Heart left ventricle (tissue), 16 donors: ENCODE measurements around the gene CPNE4. TPM values are rescaled to one million over a fixed set of nuclear protein-coding genes. Genes with fewer than 3 reads are reported as not detected.
A peak's percentile ranks its signal among the peaks of the same experiment; 100 is the strongest.

ENCODE experiments used
- ATAC-seq, 4 donors: fragments of 200-7000 bp; cut with Tn5 transposase; one replicate each; pipeline ENCODE4 v1.9.1; 2020 to 2022; ENCODE audit warnings: moderate library complexity in 4 of 4, mild to moderate bottlenecking in 3 of 4, moderate number of reproducible peaks in 1 of 4
- DNase-seq, 5 donors: peaks; one replicate each; pipeline ENCODE4 v3.0.0-alpha.2; 2020
- H3K27ac ChIP-seq, 12 donors: fragments of 200-600 bp; sonication (generic) in 4 of 12; one replicate each; pipeline versions ENCODE4 v1.5.0 to v1.8.0; 2016 to 2022; ENCODE audit warnings: mild to moderate bottlenecking in 2 of 12
- H3K27me3 ChIP-seq, 9 donors: fragments of 200-600 bp; sonication (generic) in 2 of 9; one replicate each; pipeline versions ENCODE4 v1.5.1 to v1.8.0; 2016 to 2022; ENCODE audit warnings: mild to moderate bottlenecking in 3 of 9
- H3K36me3 ChIP-seq, 9 donors: fragments of 200-600 bp; sonication (generic) in 2 of 9; one replicate each; pipeline versions ENCODE4 v1.5.0 to v1.8.0; 2018 to 2022; ENCODE audit warnings: mild to moderate bottlenecking in 2 of 9
- H3K4me1 ChIP-seq, 12 donors: fragments of 200-600 bp; sonication (generic) in 4 of 12; one replicate each; pipeline versions ENCODE4 v1.5.0 to v1.8.0; 2016 to 2022; ENCODE audit warnings: mild to moderate bottlenecking in 3 of 12
- H3K4me3 ChIP-seq, 12 donors: fragments of 200-600 bp; sonication (generic) in 4 of 12; one replicate each; pipeline versions ENCODE4 v1.5.0 to v1.8.0; 2017 to 2022; ENCODE audit warnings: mild to moderate bottlenecking in 9 of 12, moderate library complexity in 4 of 12
- H3K9me3 ChIP-seq, 12 donors: fragments of 200-600 bp; sonication (generic) in 4 of 12; one replicate each; pipeline versions ENCODE4 v1.5.0 to v1.8.0; 2016 to 2022; ENCODE audit warnings: mild to moderate bottlenecking in 1 of 12
- CTCF ChIP-seq, 12 donors: fragments of 200-600 bp; sonication (generic) in 4 of 12; IDR thresholded peaks; one replicate each; pipeline versions ENCODE4 v1.5.0 to v1.8.0; 2018 to 2022; ENCODE audit warnings: antibody characterized with exemption in 12 of 12, mild to moderate bottlenecking in 5 of 12
- POLR2A ChIP-seq, 2 donors: fragments of 450-650 bp; IDR thresholded peaks; one replicate each; pipeline ENCODE4 v1.6.1; 2017; ENCODE audit warnings: antibody characterized with exemption in 2 of 2, mild to moderate bottlenecking in 2 of 2, moderate library complexity in 2 of 2
- WGBS, 4 donors: extraction: QIAGEN DNeasy Blood & Tissue Kit in 2 of 4; methylation state at CpG; one replicate each; pipeline versions ENCODE4 v1.1.5 to v1.1.7; 2013 to 2018; 5-methylcytosine and 5-hydroxymethylcytosine counted together
- intact Hi-C, 10 donors: fragments of 100-400 bp; cut with DNase I; formaldehyde crosslinking; loops; one replicate each; pipeline versions ENCODE4 v1.11.1 to v1.14.2; 2022
- polyA plus RNA-seq, 2 donors: library from polyadenylated mRNA; stranded (reverse); fragments of 200-250 nt; gene quantifications; one replicate each; pipeline ENCODE4 v1.2.3, GENCODE V29; 2013
- total RNA-seq, 9 donors: library from RNA; depleted of rRNA in 2 of 9; stranded (reverse); fragments of >200 nt in 2 of 9; fragmentation: NEBNext Ultra II Directional in 3 of 9; extraction: Animal tissue kit (Norgen Biotek cat#: 25700) in 3 of 9; gene quantifications; one replicate each; pipeline versions ENCODE4 v1.1.0 to v1.2.4, GENCODE V29; 2016 to 2023
- donor health status: ischemic (EF 13 %, LVEDD 7.1; RV severe dilation, severe dysfunction).
- donor health status: healthy with polysubstance abuse.
- donor health status: DM: no; HTN: yes; CAD: no.
- donor health status: DM: no; HTN: no; CAD: no.
- donor health status: ischemic (EF 25% LVEDD 6.9; RV normal size, moderate dysfunction).
- donor health status: ischemic (EF 25% LVEDD 5.7; RV mildly dilated, moderate dysfunction).
- donor health status: healthy.
- donor health status: DM: yes; HTN: yes; CAD: no.
- donor health status: ischemic (EF 35%, LVEDD 5.7; RV mildly dilated, moderate dysfunction).
- donor health status: nonischemic (EF 11% LVEDD 7.7; RV severe dilation, severe dysfunction).
- donor health status: DM: yes; HTN: yes; CAD: no.
- donor health status: PGD.
- donor health status: ischemic (EF 29% LVEDD 5.4; RV normal size, mild dysfunction).
- donor health status: nonischemic (EF 23%, LVEDD 6.1; RV moderate dilation, normal function).

The CPNE4 gene
- total and polyA plus RNA-seq, 11 donors = 1.7 to 99.7 (median 24.9) TPM

- WGBS, 4 donors = 92 to 95% (median 94%) methylated on average over 1 of the region's 1 CpG
- TF ChIP-seq CTCF (IDR thresholded peaks at IDR 0.05) = no peak
- TF ChIP-seq POLR2A (IDR thresholded peaks at IDR 0.05) = no peak
- DNase-seq = no peak
These were observed 376.0 kb downstream of the CPNE4 start for GRCh38 chr3:131658771-131659170.

GRCh38 chr3:131658115-131658514 is 376.7 kb downstream of the CPNE4 start:
- Histone ChIP-seq H3K4me1 (no peaks in the 10 kb centered on the region), H3K9me3 (peaks cover 0 to 8% (median 0%) of the 10 kb centered on the region in 12 donors), H3K36me3 (no peaks in the 10 kb centered on the region), H3K4me3 (no peak overlapping the region), H3K27me3 (no peaks in the 10 kb centered on the region), H3K27ac (no peak overlapping the region)
- intact Hi-C loops = no loop called here
- ATAC-seq (no peak), DNase-seq (no peak)
- peak in 1 of 12 donors; percentile 19 for TF ChIP-seq CTCF (IDR thresholded peaks at IDR 0.05)
- TF ChIP-seq POLR2A (IDR thresholded peaks at IDR 0.05) = no peak
- WGBS, 4 donors = 72 to 83% (median 79%) methylated on average over 3 of the region's 3 CpGs

More at GRCh38 chr3:131658771-131659170, 376.0 kb downstream of the CPNE4 start:
- H3K36me3 ChIP-seq = no peaks in the 10 kb centered on the region
- no peaks in the 10 kb centered on the region for H3K27me3 ChIP-seq
- no peak for ATAC-seq
- H3K27ac ChIP-seq = no peak overlapping the region
- peaks cover 0 to 8% (median 0%) of the 10 kb centered on the region in 12 donors for H3K9me3 ChIP-seq
- intact Hi-C loops = no loop called here
- no peak overlapping the region for H3K4me3 ChIP-seq
- H3K4me1 ChIP-seq = no peaks in the 10 kb centered on the region

- WGBS, 4 donors = 68 to 78% (median 69%) methylated on average over 7 of the region's 7 CpGs
- Histone ChIP-seq H3K4me3 (no peak overlapping the region), H3K36me3 (no peaks in the 10 kb centered on the region), H3K27ac (no peak overlapping the region), H3K27me3 (no peaks in the 10 kb centered on the region), H3K9me3 (no peaks in the 10 kb centered on the region), H3K4me1 (no peaks in the 10 kb centered on the region)
- intact Hi-C loops = no loop called here
- DNase-seq (no peak), ATAC-seq (no peak)
- no peak for TF ChIP-seq CTCF (IDR thresholded peaks at IDR 0.05)
- no peak for TF ChIP-seq POLR2A (IDR thresholded peaks at IDR 0.05)
These were observed 379.6 kb downstream of the CPNE4 start for GRCh38 chr3:131655070-131655690.

GRCh38 chr3:131645638-131646037 is 389.2 kb downstream of the CPNE4 start:
- intact Hi-C loops = no loop called here
- ATAC-seq (no peak), DNase-seq (no peak)
- Histone ChIP-seq H3K4me1 (no peaks in the 10 kb centered on the region), H3K9me3 (no peaks in the 10 kb centered on the region), H3K4me3 (no peak overlapping the region), H3K27ac (no peak overlapping the region), H3K27me3 (no peaks in the 10 kb centered on the region), H3K36me3 (no peaks in the 10 kb centered on the region)
- TF ChIP-seq CTCF (IDR thresholded peaks at IDR 0.05) (no peak), POLR2A (IDR thresholded peaks at IDR 0.05) (no peak)
